H9 (cell line): ENCODE measurements around the gene CD151. TPM values are rescaled to one million over a fixed set of nuclear protein-coding genes. Genes with fewer than 3 reads are reported as not detected.

Experiments used
- DNase-seq: peaks from one replicate; pipeline ENCODE4 v3.0.0-alpha.2; 2017
- H2AFZ ChIP-seq: one replicate; pipeline ENCODE4 v1.6.1; 2013; ENCODE audit warnings: mild to moderate bottlenecking, low read length, control low read depth, moderate library complexity
- H2AK5ac ChIP-seq: 2 replicates; pipeline ENCODE4 v1.6.1; 2013; ENCODE audit warnings: low read length, control low read depth, mixed read lengths; ENCODE audit not compliant: insufficient read length
- H2BK120ac ChIP-seq: one replicate; pipeline ENCODE4 v1.6.1; 2013; ENCODE audit warnings: low read depth, mild to moderate bottlenecking, low read length, control low read depth, inconsistent platforms; ENCODE audit not compliant: poor library complexity, severe bottlenecking
- H2BK12ac ChIP-seq: 2 replicates; pipeline ENCODE4 v1.6.1; 2013; ENCODE audit warnings: low read length, control low read depth, mixed read lengths, low read depth; ENCODE audit not compliant: insufficient read length
- H2BK15ac ChIP-seq: 2 replicates; pipeline ENCODE4 v1.6.1; 2013; ENCODE audit warnings: low read depth, low read length, control low read depth
- H2BK20ac ChIP-seq: one replicate; pipeline ENCODE4 v1.6.1; 2013; ENCODE audit warnings: low read depth, mild to moderate bottlenecking, low read length, control low read depth, inconsistent platforms; ENCODE audit not compliant: poor library complexity, severe bottlenecking
- H2BK5ac ChIP-seq: 2 replicates; pipeline ENCODE4 v1.6.1; 2013; ENCODE audit warnings: low read length, control low read depth, mixed read lengths; ENCODE audit not compliant: insufficient read length
- H3K14ac ChIP-seq: 2 replicates; pipeline ENCODE4 v1.6.1; 2013; ENCODE audit warnings: low read length, control low read depth; ENCODE audit not compliant: insufficient read depth
- H3K18ac ChIP-seq: 2 replicates; pipeline ENCODE4 v1.6.1; 2013; ENCODE audit warnings: low read depth, mild to moderate bottlenecking, mixed read lengths, low read length, control low read depth; ENCODE audit not compliant: insufficient read length
- H3K23ac ChIP-seq: 2 replicates; pipeline ENCODE4 v1.6.1; 2013; ENCODE audit warnings: low read length, control low read depth, mixed read lengths, low read depth; ENCODE audit not compliant: insufficient read length
- H3K23me2 ChIP-seq: 2 replicates; pipeline ENCODE4 v1.6.1; 2013; ENCODE audit warnings: low read depth, mild to moderate bottlenecking, mixed read lengths, low read length, control low read depth; ENCODE audit not compliant: insufficient read length, poor library complexity, severe bottlenecking
- H3K27ac ChIP-seq: 2 replicates; pipeline ENCODE4 v1.5.1; 2013; ENCODE audit warnings: low read length, control low read depth, mixed read lengths, low read depth; ENCODE audit not compliant: insufficient read length
- H3K27me3 ChIP-seq: 2 replicates; pipeline ENCODE4 v1.6.1; 2013; ENCODE audit warnings: low read length, control low read depth, inconsistent platforms; ENCODE audit not compliant: insufficient read depth
- H3K4ac ChIP-seq: 2 replicates; pipeline ENCODE4 v1.6.1; 2013; ENCODE audit warnings: low read depth, mild to moderate bottlenecking, control low read depth, inconsistent platforms, low read length, moderate library complexity
- H3K4me1 ChIP-seq: 2 replicates; pipeline ENCODE4 v1.6.1; 2013; ENCODE audit warnings: low read length, control low read depth, inconsistent platforms; ENCODE audit not compliant: insufficient read depth
- H3K4me2 ChIP-seq: 2 replicates; pipeline ENCODE4 v1.6.1; 2013; ENCODE audit warnings: low read length, control low read depth, mixed read lengths; ENCODE audit not compliant: insufficient read length, insufficient read depth
- H3K56ac ChIP-seq: 2 replicates; pipeline ENCODE4 v1.6.1; 2013; ENCODE audit warnings: low read depth, mild to moderate bottlenecking, mixed read lengths, low read length, control low read depth; ENCODE audit not compliant: insufficient read length
- H3K79me1 ChIP-seq: 2 replicates; pipeline ENCODE4 v1.6.1; 2013; ENCODE audit warnings: low read depth, mild to moderate bottlenecking, moderate library complexity, low read length, control low read depth, inconsistent platforms; ENCODE audit not compliant: insufficient read depth, poor library complexity, severe bottlenecking
- H3K79me2 ChIP-seq: 2 replicates; pipeline ENCODE4 v1.6.1; 2013; ENCODE audit warnings: low read length, control low read depth, inconsistent platforms; ENCODE audit not compliant: insufficient read depth
- H3K9ac ChIP-seq: 2 replicates; pipeline ENCODE4 v1.6.1; 2013; ENCODE audit warnings: low read length, control low read depth, mixed read lengths; ENCODE audit not compliant: insufficient read length; ENCODE audit errors: extremely low read depth
- H3K9me3 ChIP-seq: one replicate; pipeline ENCODE4 v1.6.1; 2013; ENCODE audit warnings: low read depth, low read length, inconsistent platforms; ENCODE audit not compliant: control insufficient read depth
- H3T11ph ChIP-seq: one replicate; pipeline ENCODE4 v1.6.1; 2013; ENCODE audit warnings: mild to moderate bottlenecking, low read length, control low read depth, inconsistent platforms
- H4K20me1 ChIP-seq: one replicate; pipeline ENCODE4 v1.6.1; 2013; ENCODE audit not compliant: control insufficient read depth, insufficient read length, insufficient read depth
- H4K5ac ChIP-seq: 2 replicates; pipeline ENCODE4 v1.6.1; 2013; ENCODE audit warnings: low read depth, mild to moderate bottlenecking, mixed read lengths, low read length, control low read depth; ENCODE audit not compliant: insufficient read length
- H4K8ac ChIP-seq: replicated peaks from 2 replicates; pipeline ENCODE4 v1.6.1; 2013; ENCODE audit warnings: low read length, control low read depth, mixed read lengths, low read depth; ENCODE audit not compliant: insufficient read length
- H4K91ac ChIP-seq: 2 replicates; pipeline ENCODE4 v1.6.1; 2013; ENCODE audit warnings: low read depth, mild to moderate bottlenecking, moderate library complexity, mixed read lengths, low read length, control low read depth; ENCODE audit not compliant: insufficient read length
- H3K27ac Mint-ChIP-seq, 3 experiments: 2 replicates in 2 of 3; 3 replicates in 1 of 3; pipeline ENCODE4 v1.8.0; 2020 to 2021; ENCODE audit warnings: mixed read lengths in 3 of 3, mild to moderate bottlenecking in 1 of 3, moderate library complexity in 1 of 3
- H3K27me3 Mint-ChIP-seq: 2 replicates; pipeline ENCODE4 v1.8.0; 2021; ENCODE audit warnings: low read depth, mild to moderate bottlenecking, moderate library complexity, mixed read lengths
- H3K36me3 Mint-ChIP-seq, 3 experiments: 2 replicates in 2 of 3; 3 replicates in 1 of 3; pipeline ENCODE4 v1.8.0; 2020 to 2021; ENCODE audit warnings: low read depth in 3 of 3, mixed read lengths in 3 of 3; ENCODE audit not compliant: insufficient read depth in 1 of 3
- H3K4me1 Mint-ChIP-seq, 2 experiments: 2 replicates each; pipeline ENCODE4 v1.8.0; 2020; ENCODE audit warnings: mixed read lengths in 2 of 2
- H3K4me3 Mint-ChIP-seq, 2 experiments: 2 replicates in 1 of 2; 3 replicates in 1 of 2; pipeline ENCODE4 v1.8.0; 2020 to 2021; ENCODE audit warnings: mild to moderate bottlenecking in 2 of 2, mixed read lengths in 2 of 2, moderate library complexity in 1 of 2
- H3K9me3 Mint-ChIP-seq, 2 experiments: 2 replicates in 1 of 2; 3 replicates in 1 of 2; pipeline ENCODE4 v1.8.0; 2020; ENCODE audit warnings: mild to moderate bottlenecking in 2 of 2, mixed read lengths in 2 of 2, moderate library complexity in 1 of 2
- WGBS: extraction: QIAGEN DNeasy Blood & Tissue Kit; methylation state at CpG from one replicate; pipeline ENCODE4 v1.1.7; 2013; ENCODE audit warnings: missing lambda C conversion rate, low lambda C conversion rate, mixed read lengths; ENCODE audit not compliant: insufficient read length; ENCODE audit errors: extremely low coverage; 5-methylcytosine and 5-hydroxymethylcytosine counted together
- total RNA-seq: library from RNA; stranded (reverse); gene quantifications from 2 replicates; pipeline ENCODE4 v1.2.1, GENCODE V29; 2021
- TF ChIP-seq, protein P1 (sequence below): fragments of 200-600 bp; sonication (generic); conservative IDR thresholded peaks from 3 replicates; pipeline ENCODE4 v1.8.0; 2021; ENCODE audit warnings: antibody characterized with exemption, mild to moderate bottlenecking

The CD151 gene
- total RNA-seq, 1 experiment from 2014 or later: 138 TPM

GRCh38 chr11:872799-873198 is 40.0 kb downstream of the CD151 start:
- H3K9me3 ChIP-seq: no peaks in the 10 kb centered on the region
- H3K4me2 ChIP-seq: no peak overlapping the region
- peaks cover 16 to 41% (median 40%) of the 10 kb centered on the region in 3 experiments for H3K36me3 Mint-ChIP-seq
- TF ChIP-seq, protein P1, sequence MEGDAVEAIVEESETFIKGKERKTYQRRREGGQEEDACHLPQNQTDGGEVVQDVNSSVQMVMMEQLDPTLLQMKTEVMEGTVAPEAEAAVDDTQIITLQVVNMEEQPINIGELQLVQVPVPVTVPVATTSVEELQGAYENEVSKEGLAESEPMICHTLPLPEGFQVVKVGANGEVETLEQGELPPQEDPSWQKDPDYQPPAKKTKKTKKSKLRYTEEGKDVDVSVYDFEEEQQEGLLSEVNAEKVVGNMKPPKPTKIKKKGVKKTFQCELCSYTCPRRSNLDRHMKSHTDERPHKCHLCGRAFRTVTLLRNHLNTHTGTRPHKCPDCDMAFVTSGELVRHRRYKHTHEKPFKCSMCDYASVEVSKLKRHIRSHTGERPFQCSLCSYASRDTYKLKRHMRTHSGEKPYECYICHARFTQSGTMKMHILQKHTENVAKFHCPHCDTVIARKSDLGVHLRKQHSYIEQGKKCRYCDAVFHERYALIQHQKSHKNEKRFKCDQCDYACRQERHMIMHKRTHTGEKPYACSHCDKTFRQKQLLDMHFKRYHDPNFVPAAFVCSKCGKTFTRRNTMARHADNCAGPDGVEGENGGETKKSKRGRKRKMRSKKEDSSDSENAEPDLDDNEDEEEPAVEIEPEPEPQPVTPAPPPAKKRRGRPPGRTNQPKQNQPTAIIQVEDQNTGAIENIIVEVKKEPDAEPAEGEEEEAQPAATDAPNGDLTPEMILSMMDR: no peak
- no peaks in the 10 kb centered on the region for H3K23me2 ChIP-seq
- no peaks in the 10 kb centered on the region for H3K79me1 ChIP-seq
- no peak overlapping the region for H2AK5ac ChIP-seq
- no peak overlapping the region for H4K8ac ChIP-seq
- H3K14ac ChIP-seq: no peak overlapping the region; the same call in 1 of the 2 replicates
- peaks cover 3% of the 10 kb centered on the region; the same call in 1 of the 2 replicates for H3K27me3 Mint-ChIP-seq
- H2BK5ac ChIP-seq: no peak overlapping the region
- H2BK120ac ChIP-seq: no peak overlapping the region
- H3K18ac ChIP-seq: no peak overlapping the region
- no peaks in the 10 kb centered on the region for H3K27me3 ChIP-seq
- no peak overlapping the region for H3T11ph ChIP-seq
- H2BK20ac ChIP-seq: no peak overlapping the region
- H2BK15ac ChIP-seq: no peak overlapping the region
- H2BK12ac ChIP-seq: no peak overlapping the region
- H3K56ac ChIP-seq: no peak overlapping the region
- H3K79me2 ChIP-seq: no peaks in the 10 kb centered on the region
- H3K9ac ChIP-seq: no peak overlapping the region
- H3K4me1 ChIP-seq: 0 out of 2 replicates have a peak, but pooled peaks cover under 1% of the 10 kb centered on the region
- no peak overlapping the region for H3K4me3 Mint-ChIP-seq
- H3K27ac Mint-ChIP-seq: no peak overlapping the region
- WGBS: no CpG with 5 or more reads among the region's 9 CpGs
- H3K23ac ChIP-seq: no peak overlapping the region
- no peak overlapping the region for H4K91ac ChIP-seq
- DNase-seq: no peak
- no peak overlapping the region for H4K5ac ChIP-seq
- no peak overlapping the region for H3K27ac ChIP-seq
- H2AFZ ChIP-seq: no peak overlapping the region
- H3K9me3 Mint-ChIP-seq: no peaks in the 10 kb centered on the region
- H3K4ac ChIP-seq: no peak overlapping the region
- H3K4me1 Mint-ChIP-seq: peaks cover 5 to 8% of the 10 kb centered on the region in 2 experiments
- no peaks in the 10 kb centered on the region for H4K20me1 ChIP-seq
